Fibroblast of lung (primary cell): ENCODE results near the gene TOMM20L.

Experiments
- EZH2 ChIP-seq: IDR thresholded peaks from 2 replicates; pipeline ENCODE4 v1.5.1; 2012; ENCODE audit warnings: low read length, control low read depth, mild to moderate bottlenecking; ENCODE audit errors: missing control alignments
- TF ChIP-seq, protein P1 (sequence below), 2 donors: IDR thresholded peaks in 1 of 2; conservative IDR thresholded peaks in 1 of 2; 1 replicate in 1 of 2; 2 replicates in 1 of 2; pipeline ENCODE4 v1.5.1; 2011 to 2012; ENCODE audit warnings: low read length in 2 of 2, control low read depth in 1 of 2, inconsistent platforms in 1 of 2, low read depth in 1 of 2, mild to moderate bottlenecking in 1 of 2

DNA sequence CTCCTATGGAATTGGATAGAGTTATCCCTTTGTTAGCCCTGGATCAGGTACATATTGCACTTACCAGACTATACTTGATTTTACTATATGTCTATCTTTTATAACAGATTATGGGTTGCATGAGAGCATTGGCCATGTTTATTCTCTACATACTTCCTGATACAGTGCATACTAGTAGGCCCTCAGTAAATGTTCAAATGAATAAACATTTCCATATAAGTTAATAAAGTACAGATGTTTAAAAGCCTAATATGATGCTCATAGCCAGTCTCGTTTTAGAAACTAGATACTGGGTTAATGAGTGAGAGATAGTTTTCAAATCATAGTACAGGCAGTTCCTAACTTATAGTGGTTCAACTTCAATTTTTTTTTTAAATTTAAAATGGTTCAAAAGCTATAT lies 39.5 kb upstream of the TOMM20L start:
- TF ChIP-seq, protein P1, sequence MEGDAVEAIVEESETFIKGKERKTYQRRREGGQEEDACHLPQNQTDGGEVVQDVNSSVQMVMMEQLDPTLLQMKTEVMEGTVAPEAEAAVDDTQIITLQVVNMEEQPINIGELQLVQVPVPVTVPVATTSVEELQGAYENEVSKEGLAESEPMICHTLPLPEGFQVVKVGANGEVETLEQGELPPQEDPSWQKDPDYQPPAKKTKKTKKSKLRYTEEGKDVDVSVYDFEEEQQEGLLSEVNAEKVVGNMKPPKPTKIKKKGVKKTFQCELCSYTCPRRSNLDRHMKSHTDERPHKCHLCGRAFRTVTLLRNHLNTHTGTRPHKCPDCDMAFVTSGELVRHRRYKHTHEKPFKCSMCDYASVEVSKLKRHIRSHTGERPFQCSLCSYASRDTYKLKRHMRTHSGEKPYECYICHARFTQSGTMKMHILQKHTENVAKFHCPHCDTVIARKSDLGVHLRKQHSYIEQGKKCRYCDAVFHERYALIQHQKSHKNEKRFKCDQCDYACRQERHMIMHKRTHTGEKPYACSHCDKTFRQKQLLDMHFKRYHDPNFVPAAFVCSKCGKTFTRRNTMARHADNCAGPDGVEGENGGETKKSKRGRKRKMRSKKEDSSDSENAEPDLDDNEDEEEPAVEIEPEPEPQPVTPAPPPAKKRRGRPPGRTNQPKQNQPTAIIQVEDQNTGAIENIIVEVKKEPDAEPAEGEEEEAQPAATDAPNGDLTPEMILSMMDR (conservative IDR thresholded peaks at IDR 0.05 in 1 of 2, IDR thresholded peaks at IDR 0.05 in 1 of 2; ENCODE audit: low read depth in 1 of 2, low read length in 2 of 2), result no peak
- no peak for TF ChIP-seq EZH2
